Stomach smooth muscle (tissue), 2 donors: ENCODE data around the gene DALRD3.

ENCODE experiments used
- H3K27ac ChIP-seq: one replicate; pipeline ENCODE4 v1.7.0; 2013; ENCODE audit warnings: mild to moderate bottlenecking, low read length, inconsistent platforms
- H3K27me3 ChIP-seq, 2 donors: one replicate each; pipeline ENCODE4 v1.7.0; 2013; ENCODE audit warnings: low read length in 2 of 2; ENCODE audit not compliant: insufficient read depth in 2 of 2, control insufficient read depth in 1 of 2
- H3K36me3 ChIP-seq, 2 donors: one replicate each; pipeline ENCODE4 v1.7.0; 2013; ENCODE audit warnings: low read length in 2 of 2; ENCODE audit not compliant: control insufficient read depth in 2 of 2, insufficient read depth in 2 of 2
- H3K4me1 ChIP-seq: one replicate; pipeline ENCODE4 v1.7.0; 2013; ENCODE audit warnings: low read length; ENCODE audit not compliant: control insufficient read depth, insufficient read depth
- H3K4me3 ChIP-seq, 2 donors: one replicate each; pipeline ENCODE4 v1.7.0; 2013; ENCODE audit warnings: low read length in 2 of 2
- H3K9ac ChIP-seq, 2 donors: one replicate each; pipeline ENCODE4 v1.7.0; 2013; ENCODE audit warnings: low read length in 2 of 2, mild to moderate bottlenecking in 1 of 2
- H3K9me3 ChIP-seq, 2 donors: one replicate each; pipeline ENCODE4 v1.7.0; 2013; ENCODE audit warnings: low read length in 2 of 2; ENCODE audit not compliant: control insufficient read depth in 2 of 2
- donor health status: healthy.
- donor health status: Pancreatic carcinoma.

The DALRD3 gene, protein sequence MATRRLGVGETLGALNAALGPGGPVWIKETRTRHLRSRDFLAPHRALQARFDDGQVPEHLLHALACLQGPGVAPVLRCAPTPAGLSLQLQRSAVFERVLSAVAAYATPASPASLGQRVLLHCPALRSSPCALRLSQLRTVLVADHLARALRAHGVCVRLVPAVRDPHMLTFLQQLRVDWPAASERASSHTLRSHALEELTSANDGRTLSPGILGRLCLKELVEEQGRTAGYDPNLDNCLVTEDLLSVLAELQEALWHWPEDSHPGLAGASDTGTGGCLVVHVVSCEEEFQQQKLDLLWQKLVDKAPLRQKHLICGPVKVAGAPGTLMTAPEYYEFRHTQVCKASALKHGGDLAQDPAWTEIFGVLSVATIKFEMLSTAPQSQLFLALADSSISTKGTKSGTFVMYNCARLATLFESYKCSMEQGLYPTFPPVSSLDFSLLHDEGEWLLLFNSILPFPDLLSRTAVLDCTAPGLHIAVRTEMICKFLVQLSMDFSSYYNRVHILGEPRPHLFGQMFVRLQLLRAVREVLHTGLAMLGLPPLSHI

DNA sequence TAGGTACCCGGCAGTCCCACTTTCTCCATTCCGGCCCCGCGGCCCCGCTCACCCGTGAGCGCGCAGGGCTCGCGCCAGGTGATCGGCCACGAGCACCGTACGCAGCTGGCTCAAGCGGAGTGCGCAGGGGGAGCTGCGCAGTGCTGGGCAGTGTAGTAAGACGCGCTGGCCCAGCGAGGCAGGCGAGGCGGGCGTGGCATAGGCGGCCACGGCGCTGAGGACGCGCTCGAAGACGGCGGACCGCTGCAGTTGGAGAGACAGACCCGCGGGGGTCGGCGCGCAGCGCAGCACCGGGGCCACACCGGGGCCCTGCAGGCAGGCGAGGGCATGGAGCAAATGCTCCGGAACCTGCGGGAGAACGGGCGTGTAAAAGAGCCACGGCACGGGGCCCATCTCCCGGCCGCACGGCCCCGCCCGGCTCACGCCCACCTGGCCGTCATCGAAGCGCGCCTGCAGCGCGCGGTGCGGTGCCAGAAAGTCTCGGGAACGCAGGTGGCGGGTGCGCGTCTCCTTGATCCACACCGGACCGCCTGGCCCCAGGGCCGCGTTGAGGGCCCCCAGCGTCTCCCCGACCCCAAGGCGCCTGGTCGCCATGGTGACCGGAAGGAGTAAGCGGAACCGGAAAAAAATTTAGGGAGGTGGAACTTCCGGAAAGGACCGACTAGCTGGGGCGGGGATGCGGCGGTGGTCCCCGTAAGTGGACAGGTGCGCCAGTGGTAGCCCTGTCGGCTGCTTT lies at the start of gene DALRD3:
Gene DALRD3 (minus strand): TSS at position 610 of the 736 bp plus-strand sequence. CDS start 16 bp downstream, at position 594.
- Histone ChIP-seq H3K27ac (peak within 1 kb of the TSS; percentile 49), H3K4me1 (peaks cover 48% of the 10 kb centered on the region), H3K9ac (peak within 1 kb of the TSS; percentile 73 to 74), H3K36me3 (peaks cover 28 to 31% of the 10 kb centered on the region in 2 donors), H3K9me3 (no peaks in the 10 kb centered on the region), H3K4me3 (peak within 1 kb of the TSS; percentile 82 to 88), H3K27me3 (no peaks in the 10 kb centered on the region)

DNA sequence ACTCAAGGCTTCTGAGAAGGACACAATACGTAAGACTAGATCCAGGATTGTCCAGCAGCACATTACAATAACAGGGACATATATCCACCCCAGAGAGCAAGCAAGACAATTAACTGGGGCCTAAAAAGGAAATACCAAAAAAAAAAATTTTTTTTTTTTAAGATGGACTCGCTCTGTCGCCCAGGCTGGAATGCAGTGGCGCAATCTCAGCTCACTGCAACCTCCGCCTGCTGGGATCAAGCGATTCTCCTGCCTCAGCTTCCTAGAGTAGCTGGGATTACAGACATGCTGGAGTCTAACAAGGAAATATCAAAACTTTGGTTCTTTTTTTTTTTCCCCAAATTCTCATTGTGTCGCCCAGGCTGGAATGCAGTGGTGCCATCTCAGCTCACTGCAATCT lies 39.6 kb upstream of the DALRD3 start:
- Histone ChIP-seq H3K9ac (no peak overlapping the region), H3K27ac (no peak overlapping the region), H3K4me1 (peaks cover 4% of the 10 kb centered on the region), H3K9me3 (no peaks in the 10 kb centered on the region), H3K27me3 (no peaks in the 10 kb centered on the region), H3K36me3 (peaks cover 31 to 35% of the 10 kb centered on the region in 2 donors), H3K4me3 (no peak overlapping the region)

DNA sequence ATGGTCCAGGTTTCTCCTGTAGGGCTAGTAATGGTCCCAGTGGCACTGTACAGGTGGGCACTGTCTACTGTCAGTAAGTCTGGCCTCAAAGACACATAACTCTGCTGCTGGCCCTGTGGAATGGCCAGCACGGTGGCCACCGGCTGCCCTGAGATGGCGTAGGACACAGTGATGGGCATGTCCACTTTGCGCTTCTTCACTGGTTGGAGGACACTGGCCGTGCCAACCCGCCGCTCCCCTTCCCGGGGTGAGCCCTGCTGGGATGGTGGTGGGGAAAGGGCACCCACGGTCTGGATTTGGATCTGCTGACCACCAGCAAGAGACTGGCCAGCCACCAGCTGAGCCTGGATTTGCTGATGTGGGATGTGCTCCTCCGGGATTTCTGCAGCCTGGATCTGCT lies 38.9 kb upstream of the DALRD3 start:
- H3K27ac ChIP-seq, result no peak overlapping the region
- H3K4me1 ChIP-seq, result peaks cover 4% of the 10 kb centered on the region
- H3K4me3 ChIP-seq, result no peak overlapping the region
- H3K9me3 ChIP-seq, result no peaks in the 10 kb centered on the region
- H3K9ac ChIP-seq, result no peak overlapping the region
- H3K27me3 ChIP-seq, result no peaks in the 10 kb centered on the region
- H3K36me3 ChIP-seq, result peaks cover 35 to 37% of the 10 kb centered on the region in 2 donors

DNA sequence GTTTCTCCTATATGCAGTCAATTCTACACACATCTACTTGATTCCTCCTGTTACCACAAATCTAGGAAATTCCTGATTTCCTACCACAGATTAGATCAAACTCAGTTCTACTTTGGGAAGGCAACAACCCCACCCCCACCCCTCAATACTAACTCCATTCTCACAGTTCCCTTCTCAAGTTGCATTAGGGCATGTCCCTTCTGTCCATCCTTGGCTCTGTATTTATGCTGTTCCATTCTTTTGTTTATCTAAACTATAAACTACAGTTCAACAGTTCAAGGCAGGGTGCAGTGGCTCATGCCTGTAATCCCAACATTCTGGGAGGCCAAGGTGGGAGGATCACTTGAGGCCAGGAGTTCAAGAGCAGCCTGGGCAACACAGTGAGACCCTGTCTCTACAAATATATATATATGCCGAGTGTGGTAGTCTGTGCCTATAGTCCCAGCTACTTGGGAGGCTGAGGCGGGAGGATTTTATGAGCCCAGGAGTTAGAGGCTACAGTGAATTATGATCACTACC lies 36.0 kb upstream of the DALRD3 start:
- Histone ChIP-seq H3K9me3 (no peaks in the 10 kb centered on the region), H3K27ac (no peak overlapping the region), H3K9ac (no peak overlapping the region), H3K4me3 (no peak overlapping the region), H3K4me1 (peaks cover 4% of the 10 kb centered on the region), H3K27me3 (no peaks in the 10 kb centered on the region), H3K36me3 (peaks cover 37 to 41% of the 10 kb centered on the region in 2 donors)

DNA sequence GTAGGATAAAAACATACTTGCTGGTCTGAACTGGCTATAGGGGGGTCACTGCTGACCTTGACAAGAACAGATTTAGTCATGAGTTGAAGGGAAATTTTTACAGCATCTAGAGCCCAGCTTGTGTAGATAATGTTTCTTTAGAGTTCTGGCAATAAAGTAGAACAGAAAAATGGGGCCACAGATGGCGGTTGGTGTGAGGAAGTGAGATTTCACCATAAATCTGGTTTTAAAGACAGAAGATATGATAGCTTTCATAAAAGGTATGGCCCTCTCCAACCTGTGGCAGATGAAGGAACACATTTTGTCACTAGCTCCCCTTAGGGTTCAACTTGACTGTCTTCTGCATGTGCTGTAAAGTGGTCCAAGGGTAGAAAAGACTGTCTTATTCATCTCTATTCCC lies 35.2 kb upstream of the DALRD3 start:
- Histone ChIP-seq H3K27ac (no peak overlapping the region), H3K27me3 (no peaks in the 10 kb centered on the region), H3K36me3 (peaks cover 37 to 41% of the 10 kb centered on the region in 2 donors), H3K4me1 (peaks cover 4% of the 10 kb centered on the region), H3K9ac (no peak overlapping the region), H3K4me3 (no peak overlapping the region), H3K9me3 (no peaks in the 10 kb centered on the region)

DNA sequence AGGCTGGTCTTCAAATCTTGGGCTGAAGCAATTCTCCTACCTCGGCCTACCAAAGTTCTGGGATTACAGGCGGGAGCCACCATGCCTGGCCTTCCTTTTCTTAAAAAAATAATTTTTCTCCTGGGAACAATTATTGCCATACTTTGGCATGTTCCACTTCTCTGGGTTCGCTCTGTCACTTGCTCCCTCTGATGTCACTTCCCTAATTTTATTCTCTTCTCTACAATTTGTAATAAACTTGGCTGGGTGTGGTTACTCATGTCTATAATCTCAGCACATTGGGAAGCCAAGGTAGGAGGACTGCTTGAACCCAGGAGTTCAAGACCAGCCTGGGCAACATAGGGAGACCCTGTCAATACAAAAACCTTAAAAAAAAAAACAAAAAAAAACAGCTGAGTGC lies 16.9 kb upstream of the DALRD3 start:
- peaks cover 6% of the 10 kb centered on the region for H3K4me1 ChIP-seq
- no peak overlapping the region for H3K4me3 ChIP-seq
- no peaks in the 10 kb centered on the region for H3K9me3 ChIP-seq
- no peak overlapping the region for H3K9ac ChIP-seq
- H3K27me3 ChIP-seq, result no peaks in the 10 kb centered on the region
- H3K36me3 ChIP-seq, result peaks cover 32 to 33% of the 10 kb centered on the region in 2 donors
- H3K27ac ChIP-seq, result no peak overlapping the region

DNA sequence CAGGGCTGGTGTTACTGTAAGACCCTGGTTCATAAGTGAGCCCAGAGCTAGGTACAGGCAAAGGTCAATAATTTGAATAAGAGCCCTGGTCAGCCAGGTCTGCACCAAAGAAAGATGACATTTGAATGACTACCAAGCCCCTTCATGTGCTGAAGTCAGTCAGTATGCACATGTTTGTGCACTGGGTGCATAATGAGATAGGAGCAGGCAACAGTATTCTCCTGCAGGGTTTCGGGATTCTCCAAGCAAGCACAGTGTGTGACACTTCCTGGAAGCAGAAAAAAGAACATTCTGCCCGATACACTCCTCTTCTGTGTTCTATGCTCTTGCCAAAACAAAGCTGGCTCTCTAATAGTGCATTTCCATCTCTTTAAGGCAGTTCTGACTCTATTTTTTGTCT lies 16.3 kb upstream of the DALRD3 start:
- no peak overlapping the region for H3K27ac ChIP-seq

DNA sequence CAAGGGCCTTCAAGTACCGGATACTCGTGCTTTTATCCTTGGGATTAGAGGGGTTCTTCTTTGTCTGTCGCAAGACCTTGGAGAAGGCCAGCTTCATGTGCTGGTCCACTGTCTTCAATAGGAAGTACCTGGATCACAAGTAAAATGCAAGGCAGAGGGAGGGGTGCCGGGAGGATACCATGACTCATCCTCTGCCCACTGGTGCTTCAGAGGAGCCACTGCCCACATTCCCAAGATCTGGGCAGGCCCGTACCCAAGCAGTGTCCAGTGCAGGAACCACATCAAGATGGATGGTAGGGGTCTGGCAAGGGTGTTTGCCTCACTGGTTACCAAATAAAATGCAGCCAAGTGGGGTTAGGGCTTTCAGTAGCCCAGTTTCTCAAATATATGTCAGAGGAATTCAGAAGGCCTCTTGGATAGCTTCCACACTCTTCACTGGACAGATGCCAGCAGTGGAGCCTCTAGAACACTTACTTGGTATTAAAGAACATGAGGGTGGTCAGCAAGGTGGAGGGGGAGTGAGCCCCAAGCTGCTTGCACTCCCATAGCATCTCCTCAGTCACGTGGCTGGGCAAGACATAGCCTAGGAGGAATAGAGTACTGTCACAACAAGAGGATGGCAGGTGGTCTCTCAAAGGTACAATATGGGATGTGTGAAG lies 14.4 kb upstream of the DALRD3 start:
- H3K4me1 ChIP-seq, result peaks cover 17% of the 10 kb centered on the region
- no peak overlapping the region for H3K27ac ChIP-seq
- H3K27me3 ChIP-seq, result no peaks in the 10 kb centered on the region
- no peak overlapping the region for H3K4me3 ChIP-seq
- no peaks in the 10 kb centered on the region for H3K9me3 ChIP-seq
- peaks cover 29 to 33% of the 10 kb centered on the region in 2 donors for H3K36me3 ChIP-seq
- H3K9ac ChIP-seq, result peak overlapping the region in 1 of 2 donors; percentile 13

More for the DNA sequence above, 16.3 kb upstream of the DALRD3 start:
- Histone ChIP-seq H3K9ac (no peak overlapping the region), H3K36me3 (peaks cover 29 to 33% of the 10 kb centered on the region in 2 donors), H3K4me1 (peaks cover 6% of the 10 kb centered on the region), H3K9me3 (no peaks in the 10 kb centered on the region), H3K27me3 (no peaks in the 10 kb centered on the region), H3K4me3 (no peak overlapping the region)

DNA sequence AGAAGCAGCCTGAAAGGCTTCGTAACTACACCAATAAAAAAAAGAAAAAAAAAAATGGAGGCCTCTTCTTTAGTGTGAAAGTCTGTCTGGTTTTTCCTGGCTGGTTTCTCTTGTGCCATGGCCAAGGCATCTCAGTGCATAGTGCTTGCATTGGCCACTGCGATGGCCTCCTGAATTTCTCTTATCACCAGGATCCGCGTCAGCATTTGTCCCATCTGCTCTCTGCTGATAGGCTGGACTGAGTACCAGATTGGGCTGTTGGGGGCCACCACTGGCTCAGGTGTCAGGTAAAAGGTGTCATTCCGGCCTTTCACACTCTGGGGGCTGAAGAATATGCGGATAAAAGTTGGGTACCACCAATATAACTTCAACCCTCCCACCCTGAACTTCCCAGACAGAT lies 11.9 kb upstream of the DALRD3 start:
- Histone ChIP-seq H3K27ac (no peak overlapping the region), H3K9ac (peak overlapping the region in 1 of 2 donors; percentile 21), H3K27me3 (no peaks in the 10 kb centered on the region), H3K9me3 (no peaks in the 10 kb centered on the region), H3K4me3 (no peak overlapping the region), H3K36me3 (peaks cover 40 to 46% of the 10 kb centered on the region in 2 donors), H3K4me1 (peaks cover 17% of the 10 kb centered on the region)

DNA sequence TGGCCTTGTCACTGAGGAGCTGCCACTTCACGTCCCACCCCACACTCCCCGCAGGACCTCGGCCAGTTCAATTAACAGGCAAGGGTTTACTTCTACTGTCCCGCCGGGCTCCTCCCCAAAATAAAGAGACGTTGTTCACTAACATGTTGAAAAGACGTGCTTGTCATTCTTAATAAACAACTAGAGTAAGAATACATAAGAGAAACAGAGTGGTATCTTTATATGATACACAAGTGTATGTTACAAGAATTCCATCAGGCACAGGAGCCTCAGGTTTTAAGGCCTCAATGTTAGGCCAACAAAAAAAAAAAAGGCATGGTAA lies 11.1 kb upstream of the DALRD3 start:
- Histone ChIP-seq H3K36me3 (peaks cover 42 to 50% of the 10 kb centered on the region in 2 donors), H3K27me3 (no peaks in the 10 kb centered on the region), H3K4me1 (peaks cover 17% of the 10 kb centered on the region), H3K27ac (peak overlapping the region; percentile 96), H3K9ac (peak overlapping the region; percentile 87 to 96), H3K9me3 (no peaks in the 10 kb centered on the region), H3K4me3 (peak overlapping the region; percentile 45 to 84)
